Uterus (tissue), 2 donors: ENCODE data around the gene MET.

Source experiments
- CTCF ChIP-seq, 4 experiments: fragments of 200-600 bp in 2 of 4; fragments of 450-650 bp in 2 of 4; sonication (generic) in 2 of 4; IDR thresholded peaks; one replicate each; pipeline ENCODE4 v1.5.1; 2016 to 2019; ENCODE audit warnings: antibody characterized with exemption in 4 of 4, mild to moderate bottlenecking in 2 of 4, moderate library complexity in 1 of 4
- POLR2A ChIP-seq, 2 donors: fragments of 450-650 bp; IDR thresholded peaks; one replicate each; pipeline ENCODE4 v1.6.1; 2016; ENCODE audit warnings: antibody characterized with exemption in 2 of 2, mild to moderate bottlenecking in 1 of 2, moderate library complexity in 1 of 2

DNA sequence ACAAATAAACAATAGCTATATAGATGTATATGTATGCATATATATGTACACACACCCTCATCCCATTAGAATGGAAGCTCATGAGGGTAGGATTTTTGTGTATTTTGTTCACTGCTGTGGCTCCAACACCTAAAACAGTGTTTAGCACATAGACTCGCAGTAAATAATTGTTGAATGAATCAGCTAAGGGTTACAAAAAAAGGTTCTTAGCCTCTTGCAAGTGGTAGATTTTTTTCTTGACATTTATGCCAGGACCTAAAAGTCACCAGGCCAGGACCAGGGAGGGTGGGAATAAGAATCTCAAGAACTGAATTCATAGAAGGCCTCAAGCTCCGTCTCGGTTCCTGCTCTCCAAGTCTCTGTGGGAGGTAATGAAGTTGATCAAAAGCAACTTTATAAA lies 107.9 kb downstream of the MET start:
- TF ChIP-seq POLR2A (IDR thresholded peaks at IDR 0.05) = no peak
- no peak for TF ChIP-seq CTCF (IDR thresholded peaks at IDR 0.05)
